TTC549 (cell line): ENCODE results near the gene EXOC7.

Experiments
- FAIRE-seq: peaks from 2 replicates; lab custom pipeline; 2012; peaks lifted over from hg19 to GRCh38; lab: Jason Lieb, UNC

EXOC7 gene

GRCh38 chr17:76138234-76138895, 34.8 kb upstream of the EXOC7 start:
- FAIRE-seq, result no peak

GRCh38 chr17:76137351-76138233, 34.0 kb upstream of the EXOC7 start:
- FAIRE-seq, result no peak

GRCh38 chr17:76137001-76137350, 33.4 kb upstream of the EXOC7 start:
- FAIRE-seq, result no peak

- no peak for FAIRE-seq
Observed at GRCh38 chr17:76136276-76137000, 32.9 kb upstream of the EXOC7 start.

- no peak for FAIRE-seq
Observed at GRCh38 chr17:76135810-76136188, 32.2 kb upstream of the EXOC7 start.

- no peak for FAIRE-seq
Observed at GRCh38 chr17:76134911-76135809, 31.6 kb upstream of the EXOC7 start.

- FAIRE-seq, result no peak
Observed at GRCh38 chr17:76132574-76133338, 29.2 kb upstream of the EXOC7 start.

GRCh38 chr17:76131692-76132573, 28.3 kb upstream of the EXOC7 start:
- FAIRE-seq, result no peak

- no peak for FAIRE-seq
Observed at GRCh38 chr17:76131051-76131691, 27.6 kb upstream of the EXOC7 start.

- no peak for FAIRE-seq
Observed at GRCh38 chr17:76130473-76130872, 26.9 kb upstream of the EXOC7 start.

- no peak for FAIRE-seq
Observed at GRCh38 chr17:76125922-76126321, 22.3 kb upstream of the EXOC7 start.

GRCh38 chr17:76125391-76125675, 21.7 kb upstream of the EXOC7 start:
- no peak for FAIRE-seq

- no peak for FAIRE-seq
Observed at GRCh38 chr17:76124582-76125390, 21.2 kb upstream of the EXOC7 start.

- FAIRE-seq, result no peak
Observed at GRCh38 chr17:76123749-76124581, 20.4 kb upstream of the EXOC7 start.

- no peak for FAIRE-seq
Observed at GRCh38 chr17:76123191-76123499, 19.6 kb upstream of the EXOC7 start.

GRCh38 chr17:76122431-76123190, 19.0 kb upstream of the EXOC7 start:
- FAIRE-seq, result no peak

GRCh38 chr17:76121932-76122430, 18.4 kb upstream of the EXOC7 start:
- FAIRE-seq, result no peak

- no peak for FAIRE-seq
Observed at GRCh38 chr17:76120658-76121008, 17.0 kb upstream of the EXOC7 start.
